H9 (cell line): ENCODE measurements around the gene GPN2. TPM values are rescaled to one million over a fixed set of nuclear protein-coding genes. Genes with fewer than 3 reads are reported as not detected.
A peak's percentile ranks its signal among the peaks of the same experiment; 100 is the strongest.

Experiments used
- DNase-seq: peaks from one replicate; pipeline ENCODE4 v3.0.0-alpha.2; 2017
- H2AFZ ChIP-seq: one replicate; pipeline ENCODE4 v1.6.1; 2013; ENCODE audit warnings: mild to moderate bottlenecking, low read length, control low read depth, moderate library complexity
- H2AK5ac ChIP-seq: 2 replicates; pipeline ENCODE4 v1.6.1; 2013; ENCODE audit warnings: low read length, control low read depth, mixed read lengths; ENCODE audit not compliant: insufficient read length
- H2BK120ac ChIP-seq: one replicate; pipeline ENCODE4 v1.6.1; 2013; ENCODE audit warnings: low read depth, mild to moderate bottlenecking, low read length, control low read depth, inconsistent platforms; ENCODE audit not compliant: poor library complexity, severe bottlenecking
- H2BK12ac ChIP-seq: 2 replicates; pipeline ENCODE4 v1.6.1; 2013; ENCODE audit warnings: low read length, control low read depth, mixed read lengths, low read depth; ENCODE audit not compliant: insufficient read length
- H2BK15ac ChIP-seq: 2 replicates; pipeline ENCODE4 v1.6.1; 2013; ENCODE audit warnings: low read depth, low read length, control low read depth
- H2BK20ac ChIP-seq: one replicate; pipeline ENCODE4 v1.6.1; 2013; ENCODE audit warnings: low read depth, mild to moderate bottlenecking, low read length, control low read depth, inconsistent platforms; ENCODE audit not compliant: poor library complexity, severe bottlenecking
- H2BK5ac ChIP-seq: 2 replicates; pipeline ENCODE4 v1.6.1; 2013; ENCODE audit warnings: low read length, control low read depth, mixed read lengths; ENCODE audit not compliant: insufficient read length
- H3K14ac ChIP-seq: 2 replicates; pipeline ENCODE4 v1.6.1; 2013; ENCODE audit warnings: low read length, control low read depth; ENCODE audit not compliant: insufficient read depth
- H3K18ac ChIP-seq: 2 replicates; pipeline ENCODE4 v1.6.1; 2013; ENCODE audit warnings: low read depth, mild to moderate bottlenecking, mixed read lengths, low read length, control low read depth; ENCODE audit not compliant: insufficient read length
- H3K23ac ChIP-seq: 2 replicates; pipeline ENCODE4 v1.6.1; 2013; ENCODE audit warnings: low read length, control low read depth, mixed read lengths, low read depth; ENCODE audit not compliant: insufficient read length
- H3K23me2 ChIP-seq: 2 replicates; pipeline ENCODE4 v1.6.1; 2013; ENCODE audit warnings: low read depth, mild to moderate bottlenecking, mixed read lengths, low read length, control low read depth; ENCODE audit not compliant: insufficient read length, poor library complexity, severe bottlenecking
- H3K27ac ChIP-seq: 2 replicates; pipeline ENCODE4 v1.5.1; 2013; ENCODE audit warnings: low read length, control low read depth, mixed read lengths, low read depth; ENCODE audit not compliant: insufficient read length
- H3K27me3 ChIP-seq: 2 replicates; pipeline ENCODE4 v1.6.1; 2013; ENCODE audit warnings: low read length, control low read depth, inconsistent platforms; ENCODE audit not compliant: insufficient read depth
- H3K4ac ChIP-seq: 2 replicates; pipeline ENCODE4 v1.6.1; 2013; ENCODE audit warnings: low read depth, mild to moderate bottlenecking, control low read depth, inconsistent platforms, low read length, moderate library complexity
- H3K4me1 ChIP-seq: 2 replicates; pipeline ENCODE4 v1.6.1; 2013; ENCODE audit warnings: low read length, control low read depth, inconsistent platforms; ENCODE audit not compliant: insufficient read depth
- H3K4me2 ChIP-seq: 2 replicates; pipeline ENCODE4 v1.6.1; 2013; ENCODE audit warnings: low read length, control low read depth, mixed read lengths; ENCODE audit not compliant: insufficient read length, insufficient read depth
- H3K56ac ChIP-seq: 2 replicates; pipeline ENCODE4 v1.6.1; 2013; ENCODE audit warnings: low read depth, mild to moderate bottlenecking, mixed read lengths, low read length, control low read depth; ENCODE audit not compliant: insufficient read length
- H3K79me1 ChIP-seq: 2 replicates; pipeline ENCODE4 v1.6.1; 2013; ENCODE audit warnings: low read depth, mild to moderate bottlenecking, moderate library complexity, low read length, control low read depth, inconsistent platforms; ENCODE audit not compliant: insufficient read depth, poor library complexity, severe bottlenecking
- H3K79me2 ChIP-seq: 2 replicates; pipeline ENCODE4 v1.6.1; 2013; ENCODE audit warnings: low read length, control low read depth, inconsistent platforms; ENCODE audit not compliant: insufficient read depth
- H3K9ac ChIP-seq: 2 replicates; pipeline ENCODE4 v1.6.1; 2013; ENCODE audit warnings: low read length, control low read depth, mixed read lengths; ENCODE audit not compliant: insufficient read length; ENCODE audit errors: extremely low read depth
- H3K9me3 ChIP-seq: one replicate; pipeline ENCODE4 v1.6.1; 2013; ENCODE audit warnings: low read depth, low read length, inconsistent platforms; ENCODE audit not compliant: control insufficient read depth
- H3T11ph ChIP-seq: one replicate; pipeline ENCODE4 v1.6.1; 2013; ENCODE audit warnings: mild to moderate bottlenecking, low read length, control low read depth, inconsistent platforms
- H4K20me1 ChIP-seq: one replicate; pipeline ENCODE4 v1.6.1; 2013; ENCODE audit not compliant: control insufficient read depth, insufficient read length, insufficient read depth
- H4K5ac ChIP-seq: 2 replicates; pipeline ENCODE4 v1.6.1; 2013; ENCODE audit warnings: low read depth, mild to moderate bottlenecking, mixed read lengths, low read length, control low read depth; ENCODE audit not compliant: insufficient read length
- H4K8ac ChIP-seq: replicated peaks from 2 replicates; pipeline ENCODE4 v1.6.1; 2013; ENCODE audit warnings: low read length, control low read depth, mixed read lengths, low read depth; ENCODE audit not compliant: insufficient read length
- H4K91ac ChIP-seq: 2 replicates; pipeline ENCODE4 v1.6.1; 2013; ENCODE audit warnings: low read depth, mild to moderate bottlenecking, moderate library complexity, mixed read lengths, low read length, control low read depth; ENCODE audit not compliant: insufficient read length
- H3K27ac Mint-ChIP-seq, 3 experiments: 2 replicates in 2 of 3; 3 replicates in 1 of 3; pipeline ENCODE4 v1.8.0; 2020 to 2021; ENCODE audit warnings: mixed read lengths in 3 of 3, mild to moderate bottlenecking in 1 of 3, moderate library complexity in 1 of 3
- H3K27me3 Mint-ChIP-seq: 2 replicates; pipeline ENCODE4 v1.8.0; 2021; ENCODE audit warnings: low read depth, mild to moderate bottlenecking, moderate library complexity, mixed read lengths
- H3K36me3 Mint-ChIP-seq, 3 experiments: 2 replicates in 2 of 3; 3 replicates in 1 of 3; pipeline ENCODE4 v1.8.0; 2020 to 2021; ENCODE audit warnings: low read depth in 3 of 3, mixed read lengths in 3 of 3; ENCODE audit not compliant: insufficient read depth in 1 of 3
- H3K4me1 Mint-ChIP-seq, 2 experiments: 2 replicates each; pipeline ENCODE4 v1.8.0; 2020; ENCODE audit warnings: mixed read lengths in 2 of 2
- H3K4me3 Mint-ChIP-seq, 2 experiments: 2 replicates in 1 of 2; 3 replicates in 1 of 2; pipeline ENCODE4 v1.8.0; 2020 to 2021; ENCODE audit warnings: mild to moderate bottlenecking in 2 of 2, mixed read lengths in 2 of 2, moderate library complexity in 1 of 2
- H3K9me3 Mint-ChIP-seq, 2 experiments: 2 replicates in 1 of 2; 3 replicates in 1 of 2; pipeline ENCODE4 v1.8.0; 2020; ENCODE audit warnings: mild to moderate bottlenecking in 2 of 2, mixed read lengths in 2 of 2, moderate library complexity in 1 of 2
- CTCF ChIP-seq: fragments of 200-600 bp; sonication (generic); conservative IDR thresholded peaks from 3 replicates; pipeline ENCODE4 v1.8.0; 2021; ENCODE audit warnings: antibody characterized with exemption, mild to moderate bottlenecking
- WGBS: extraction: QIAGEN DNeasy Blood & Tissue Kit; methylation state at CpG from one replicate; pipeline ENCODE4 v1.1.7; 2013; ENCODE audit warnings: missing lambda C conversion rate, low lambda C conversion rate, mixed read lengths; ENCODE audit not compliant: insufficient read length; ENCODE audit errors: extremely low coverage; 5-methylcytosine and 5-hydroxymethylcytosine counted together
- total RNA-seq: library from RNA; stranded (reverse); gene quantifications from 2 replicates; pipeline ENCODE4 v1.2.1, GENCODE V29; 2021

The GPN2 gene
- total RNA-seq, 1 experiment from 2014 or later = 47.8 TPM

GRCh38 chr1:26855636-26856035 lies 34.4 kb downstream of the GPN2 start:
- Histone ChIP-seq H3K14ac (no peak overlapping the region), H3T11ph (no peak overlapping the region), H3K4me2 (no peak overlapping the region), H3K27ac (no peak overlapping the region), H3K27me3 (no peaks in the 10 kb centered on the region), H4K5ac (no peak overlapping the region), H3K9ac (no peak overlapping the region), H2BK20ac (no peak overlapping the region), H2BK12ac (no peak overlapping the region), H3K23me2 (no peaks in the 10 kb centered on the region), H3K18ac (no peak overlapping the region), H2AK5ac (no peak overlapping the region), H2BK15ac (no peak overlapping the region), H3K56ac (no peak overlapping the region), H3K79me1 (no peaks in the 10 kb centered on the region), H3K79me2 (no peaks in the 10 kb centered on the region), H2AFZ (no peak overlapping the region), H3K9me3 (no peaks in the 10 kb centered on the region), H3K4ac (no peak overlapping the region), H2BK5ac (no peak overlapping the region), H3K4me1 (no peaks in the 10 kb centered on the region), H3K23ac (no peak overlapping the region), H4K20me1 (no peaks in the 10 kb centered on the region), H2BK120ac (no peak overlapping the region), H4K8ac (no peak overlapping the region), H4K91ac (no peak overlapping the region)
- no peaks in the 10 kb centered on the region for H3K9me3 Mint-ChIP-seq
- DNase-seq = no peak
- no CpG with 5 or more reads among the region's 4 CpGs for WGBS
- no peak overlapping the region for H3K4me3 Mint-ChIP-seq
- H3K36me3 Mint-ChIP-seq = peaks cover 16 to 41% (median 31%) of the 10 kb centered on the region in 3 experiments; a peak in 6 of 7 replicates
- no peak for TF ChIP-seq CTCF
- peak overlapping the region in 2 of 3 experiments; percentile 71 to 85; a peak in 2 of 7 replicates for H3K27ac Mint-ChIP-seq
- peaks cover 19 to 22% of the 10 kb centered on the region in 2 experiments for H3K4me1 Mint-ChIP-seq
- H3K27me3 Mint-ChIP-seq = no peaks in the 10 kb centered on the region
